PC-3 (cell line): ENCODE data around the gene GPN2. TPM values are rescaled to one million over a fixed set of nuclear protein-coding genes. Genes with fewer than 3 reads are reported as not detected.

ENCODE experiments used
- ATAC-seq: fragments of 200-7000 bp; cut with Tn5 transposase; 2 replicates; pipeline ENCODE4 v1.9.1; 2020; ENCODE audit warnings: mild to moderate bottlenecking, moderate library complexity
- BruUV-seq: library from RNA; stranded (reverse); fragments of 400-500 nt; replicated peaks from 2 replicates; lab custom pipeline; 2021; lab: Mats Ljungman, UMichigan
- CTCF ChIA-PET: fragments of 300-600 bp; sonication (Branson Sonifier 250); formaldehyde crosslinking; loops from one replicate; lab custom pipeline; 2022; ENCODE audit warnings: antibody characterized with exemption; lab: Charles Lee
- POLR2A ChIA-PET: fragments of 300-600 bp; sonication (Branson Sonifier 250); formaldehyde crosslinking; loops from one replicate; lab custom pipeline; 2022; ENCODE audit warnings: antibody characterized with exemption; ENCODE audit not compliant: unreplicated experiment; lab: Charles Lee
- DNase-seq: peaks from one replicate; pipeline ENCODE4 v3.0.0-alpha.2; 2015
- H2AFZ ChIP-seq: fragments of 300-600 bp; sonication (generic); 2 replicates; pipeline ENCODE4 v1.6.0; 2016; ENCODE audit warnings: antibody characterized with exemption, low read length
- H3F3A ChIP-seq: fragments of 300-600 bp; sonication (generic); one replicate; pipeline ENCODE4 v1.6.0; 2017; ENCODE audit warnings: antibody characterized with exemption, low read length, control low read depth, mild to moderate bottlenecking; ENCODE audit not compliant: unreplicated experiment
- H3K27ac ChIP-seq: fragments of 300-600 bp; sonication (generic); 2 replicates; pipeline ENCODE4 v1.5.1; 2016; ENCODE audit warnings: mild to moderate bottlenecking, low read length
- H3K27me3 ChIP-seq: fragments of 300-600 bp; sonication (generic); 2 replicates; pipeline ENCODE4 v1.6.1; 2016; ENCODE audit warnings: low read length, mixed read lengths
- H3K36me3 ChIP-seq: fragments of 300-600 bp; sonication (generic); 2 replicates; pipeline ENCODE4 v1.6.1; 2016; ENCODE audit warnings: low read depth, mixed run types, low read length, mixed read lengths
- H3K4me1 ChIP-seq: fragments of 300-600 bp; sonication (generic); 2 replicates; pipeline ENCODE4 v1.5.1; 2016; ENCODE audit warnings: low read length; ENCODE audit not compliant: insufficient read depth
- H3K4me2 ChIP-seq: fragments of 300-600 bp; sonication (generic); 2 replicates; pipeline ENCODE4 v1.6.0; 2016; ENCODE audit warnings: low read length
- H3K4me3 ChIP-seq: fragments of 300-600 bp; sonication (generic); 2 replicates; pipeline ENCODE4 v1.5.1; 2016; ENCODE audit warnings: mild to moderate bottlenecking, low read length, mixed read lengths
- H3K79me2 ChIP-seq: fragments of 300-600 bp; sonication (generic); 2 replicates; pipeline ENCODE4 v1.6.1; 2017; ENCODE audit warnings: low read length, mixed read lengths
- H3K9ac ChIP-seq: fragments of 300-600 bp; sonication (generic); 2 replicates; pipeline ENCODE4 v1.6.0; 2016; ENCODE audit warnings: mild to moderate bottlenecking, low read length
- H3K9me2 ChIP-seq: fragments of 300-600 bp; sonication (generic); replicated peaks from 2 replicates; pipeline ENCODE4 v1.6.1; 2016; ENCODE audit warnings: mixed run types, low read length, mixed read lengths
- H3K9me3 ChIP-seq: fragments of 300-600 bp; sonication (generic); 2 replicates; pipeline ENCODE4 v1.6.1; 2016; ENCODE audit warnings: low read length, mixed read lengths
- H4K20me1 ChIP-seq: fragments of 300-600 bp; sonication (generic); 2 replicates; pipeline ENCODE4 v1.6.1; 2016; ENCODE audit warnings: low read length, mixed read lengths
- EZH2 ChIP-seq: fragments of 300-600 bp; sonication (generic); IDR thresholded peaks from one replicate; pipeline ENCODE4 v1.6.1; 2017; ENCODE audit warnings: antibody characterized with exemption, mild to moderate bottlenecking, low read length; ENCODE audit not compliant: unreplicated experiment
- EZH2phosphoT487 ChIP-seq: fragments of 300-600 bp; sonication (generic); IDR thresholded peaks from 2 replicates; pipeline ENCODE4 v1.6.1; 2018; ENCODE audit warnings: mild to moderate bottlenecking, antibody characterized with exemption, low read length, borderline replicate concordance
- intact Hi-C: fragments of 100-400 bp; cut with micrococcal nuclease; formaldehyde crosslinking; loops from 2 replicates; pipeline ENCODE4 v1.9.0; 2023
- total RNA-seq: library from RNA; depleted of rRNA; stranded (reverse); fragments of >200 nt; gene quantifications from 2 replicates; pipeline ENCODE4 v1.2.3, GENCODE V29; 2014
- TF ChIP-seq, protein P1 (sequence below): fragments of 300-600 bp; sonication (generic); conservative IDR thresholded peaks from 2 replicates; pipeline ENCODE4 v1.5.1; 2017; ENCODE audit warnings: antibody characterized with exemption, low read depth, mild to moderate bottlenecking, low read length

Gene GPN2
- total RNA-seq, 1 experiment from 2014 or later: 24.6 TPM

DNA sequence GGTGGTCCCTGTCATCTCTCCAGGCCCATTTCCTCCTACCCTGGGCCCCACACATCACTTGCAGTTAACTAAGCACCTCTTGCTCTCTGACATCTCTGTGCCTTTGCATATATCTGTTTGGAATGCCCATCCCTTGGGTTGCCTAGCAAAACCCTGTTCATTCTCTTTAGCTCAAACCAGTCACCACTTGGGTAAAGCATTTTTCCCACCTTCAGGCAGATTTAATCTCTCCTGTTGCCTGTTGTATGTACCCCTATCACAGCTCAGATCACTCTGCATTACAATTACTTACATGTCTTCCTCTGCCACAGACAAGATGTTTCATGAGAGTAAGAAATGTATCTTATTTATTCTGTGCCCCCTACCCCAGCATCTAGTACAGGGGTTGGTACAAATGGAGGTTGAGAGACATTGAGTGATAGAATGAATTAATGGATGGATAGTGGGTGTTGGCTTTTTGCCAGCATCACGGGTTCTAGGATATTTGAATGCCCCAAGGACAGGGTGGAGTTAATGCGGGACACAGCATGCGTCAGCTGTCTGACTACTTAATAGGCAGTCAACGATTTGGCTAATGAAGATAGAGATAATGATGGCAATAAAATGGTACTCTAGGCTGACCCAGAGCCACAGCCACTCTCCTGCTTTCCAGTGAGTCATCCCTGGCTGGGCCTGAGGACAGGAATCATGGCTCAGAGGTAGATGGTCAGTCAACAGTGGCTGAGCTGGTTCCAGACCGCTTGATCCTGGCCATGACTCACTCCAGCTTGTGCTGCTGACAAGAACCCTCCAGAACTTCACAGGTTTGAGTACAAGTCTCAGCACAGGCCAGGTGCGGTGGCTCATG, 17.2 kb upstream of the GPN2 start:
- ATAC-seq: peak; percentile 100

DNA sequence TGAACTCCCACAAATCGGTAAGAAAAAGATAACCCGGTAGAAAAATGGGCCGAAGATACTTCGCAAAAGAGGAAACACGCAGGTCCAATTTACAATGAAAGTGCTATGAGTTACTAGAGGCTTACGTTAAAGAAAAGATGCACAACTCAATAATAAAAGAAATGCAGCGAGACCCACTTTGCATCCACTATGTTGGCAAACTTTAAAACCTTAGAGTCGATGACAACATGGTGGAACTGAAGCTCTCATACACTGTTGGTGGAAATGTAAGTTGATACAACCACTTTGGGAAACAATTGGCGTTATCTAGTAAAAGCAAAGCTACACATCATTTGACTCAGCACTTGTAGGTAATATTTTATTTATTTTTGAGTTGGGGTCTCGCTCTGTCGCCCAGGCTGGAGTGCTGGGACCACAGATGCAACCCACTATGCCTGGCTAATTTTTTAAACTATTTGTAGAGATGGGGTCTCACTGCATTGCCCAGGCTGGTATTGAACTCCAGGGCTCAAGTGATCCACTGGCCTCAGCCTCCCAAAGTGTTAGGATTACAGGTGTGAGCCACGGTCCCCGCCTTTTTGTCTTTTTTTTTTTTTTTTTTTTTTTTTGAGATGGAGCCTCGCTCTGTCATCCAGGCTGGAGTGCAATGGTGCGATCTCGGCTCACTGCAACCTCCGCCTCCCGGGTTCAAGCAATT, 10.9 kb upstream of the GPN2 start:
- BruUV-seq: no TSS peak
- peak overlapping the region; percentile 85 for H3K4me2 ChIP-seq
- intact Hi-C loops: no loop called here
- H3K27ac ChIP-seq: peak overlapping the region; percentile 64
- peaks cover 3% of the 10 kb centered on the region; the same call in 1 of the 2 replicates for H3K36me3 ChIP-seq
- TF ChIP-seq, protein P1, sequence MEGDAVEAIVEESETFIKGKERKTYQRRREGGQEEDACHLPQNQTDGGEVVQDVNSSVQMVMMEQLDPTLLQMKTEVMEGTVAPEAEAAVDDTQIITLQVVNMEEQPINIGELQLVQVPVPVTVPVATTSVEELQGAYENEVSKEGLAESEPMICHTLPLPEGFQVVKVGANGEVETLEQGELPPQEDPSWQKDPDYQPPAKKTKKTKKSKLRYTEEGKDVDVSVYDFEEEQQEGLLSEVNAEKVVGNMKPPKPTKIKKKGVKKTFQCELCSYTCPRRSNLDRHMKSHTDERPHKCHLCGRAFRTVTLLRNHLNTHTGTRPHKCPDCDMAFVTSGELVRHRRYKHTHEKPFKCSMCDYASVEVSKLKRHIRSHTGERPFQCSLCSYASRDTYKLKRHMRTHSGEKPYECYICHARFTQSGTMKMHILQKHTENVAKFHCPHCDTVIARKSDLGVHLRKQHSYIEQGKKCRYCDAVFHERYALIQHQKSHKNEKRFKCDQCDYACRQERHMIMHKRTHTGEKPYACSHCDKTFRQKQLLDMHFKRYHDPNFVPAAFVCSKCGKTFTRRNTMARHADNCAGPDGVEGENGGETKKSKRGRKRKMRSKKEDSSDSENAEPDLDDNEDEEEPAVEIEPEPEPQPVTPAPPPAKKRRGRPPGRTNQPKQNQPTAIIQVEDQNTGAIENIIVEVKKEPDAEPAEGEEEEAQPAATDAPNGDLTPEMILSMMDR: no peak
- TF ChIP-seq EZH2: no peak
- TF ChIP-seq EZH2phosphoT487: no peak
- ChIA-PET POLR2A (interaction anchor here (1.0 to 1.1 kb wide), 2 partner anchors 93 to 202 kb away, joined by 3 to 4 read pairs; no protein-coding TSS in a partner anchor), CTCF (interaction anchor here (0.6 kb wide), 1 partner anchor 192 kb away, joined by 4 read pairs; no protein-coding TSS in a partner anchor)
- peaks cover 13% of the 10 kb centered on the region for H3K4me1 ChIP-seq
- no peaks in the 10 kb centered on the region for H3K9me2 ChIP-seq
- H2AFZ ChIP-seq: peak overlapping the region; percentile 82
- peak overlapping the region; percentile 89 for H3K4me3 ChIP-seq
- ATAC-seq (no peak), DNase-seq (no peak)
- peak overlapping the region; percentile 90 for H3K9ac ChIP-seq
- no peaks in the 10 kb centered on the region for H3K27me3 ChIP-seq
- H4K20me1 ChIP-seq: no peaks in the 10 kb centered on the region; the same call in 1 of the 2 replicates
- no peaks in the 10 kb centered on the region for H3F3A ChIP-seq
- peaks cover 34% of the 10 kb centered on the region for H3K79me2 ChIP-seq
- H3K9me3 ChIP-seq: no peaks in the 10 kb centered on the region

More for the DNA sequence above, 17.2 kb upstream of the GPN2 start:
- Histone ChIP-seq H3K9me2 (no peaks in the 10 kb centered on the region), H2AFZ (no peak overlapping the region), H3K4me3 (no peak overlapping the region), H3K36me3 (no peaks in the 10 kb centered on the region), H3K79me2 (no peaks in the 10 kb centered on the region), H3K9me3 (no peaks in the 10 kb centered on the region), H3K9ac (no peak overlapping the region), H3K27me3 (no peaks in the 10 kb centered on the region), H3K4me2 (no peak overlapping the region), H4K20me1 (no peaks in the 10 kb centered on the region), H3K4me1 (peaks cover 15% of the 10 kb centered on the region), H3F3A (peaks cover 5% of the 10 kb centered on the region), H3K27ac (peak overlapping the region; percentile 65)
- DNase-seq: peak; percentile 96
- CTCF ChIA-PET: no interaction called here
- intact Hi-C loops: loop anchor here (2.0 kb wide), 1 partner anchor 14 kb away; the partner anchor contains the start of gene NUDC
- no TSS peak for BruUV-seq
- TF ChIP-seq, protein P1: no peak
- TF ChIP-seq EZH2phosphoT487: no peak
- no peak for TF ChIP-seq EZH2
- POLR2A ChIA-PET: interaction anchor here (0.5 to 1.0 kb wide), 3 partner anchors 17 to 1880 kb away, joined by 3 to 7 read pairs (median 4); partner anchors contain the start of genes GPN2 and WASF2
